HG02981 (cell line): ENCODE data around the gene TRAPPC1.

Experiments used
- ATAC-seq: cut with Tn5 transposase; IDR thresholded peaks from one replicate; pipeline ENCODE4 v1.9.1; 2021; ENCODE audit warnings: mild to moderate bottlenecking, moderate library complexity; ENCODE audit not compliant: unreplicated experiment

Gene TRAPPC1

DNA sequence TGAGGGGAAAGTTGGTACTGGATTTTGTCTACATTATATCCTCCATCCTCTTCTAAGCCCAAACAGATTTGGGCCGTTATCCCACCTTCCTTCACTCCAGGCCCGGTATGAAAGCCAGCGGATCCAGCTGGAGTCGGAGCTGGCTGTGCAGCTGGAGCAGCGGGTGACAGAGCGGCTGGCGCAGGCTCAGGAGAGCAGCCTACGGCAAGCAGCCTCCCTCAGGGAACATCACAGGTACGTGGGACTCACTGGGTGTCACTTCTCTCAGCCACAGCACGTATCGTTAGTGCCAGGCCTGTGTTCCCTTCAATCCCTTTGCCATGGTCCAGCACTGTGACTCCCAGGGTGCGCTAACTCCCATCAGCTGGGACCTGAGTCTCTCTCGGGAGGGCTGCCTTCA is 11.5 kb upstream of the TRAPPC1 start:
- ATAC-seq, result no peak

- ATAC-seq, result no peak
These were observed 9.0 kb upstream of the TRAPPC1 start for GRCh38 chr17:7940743-7941142.

- no peak for ATAC-seq
These were observed 8.3 kb upstream of the TRAPPC1 start for GRCh38 chr17:7940034-7940433.

DNA sequence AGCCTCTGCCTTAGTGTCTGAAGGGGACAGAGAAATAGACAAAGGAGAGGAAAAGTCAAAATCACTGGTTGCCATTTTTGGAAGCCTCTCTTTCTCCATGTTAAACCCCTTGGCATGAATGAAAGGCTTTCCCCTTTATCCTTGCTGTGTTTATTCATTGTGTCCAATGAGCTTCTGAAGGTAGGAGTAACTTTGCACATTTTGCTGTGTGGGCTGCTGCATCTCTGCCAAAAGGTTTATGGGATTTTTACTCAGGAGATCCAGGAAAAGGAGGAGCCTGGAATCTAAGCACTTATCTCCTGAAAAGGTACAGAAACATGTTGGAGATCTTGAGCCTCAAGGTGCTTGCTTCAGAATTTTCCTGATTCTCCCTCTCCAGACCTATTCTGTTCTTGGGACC is 4.1 kb upstream of the TRAPPC1 start:
- no peak for ATAC-seq

GRCh38 chr17:7932949-7933348 is 1.2 kb upstream of the TRAPPC1 start:
- no peak for ATAC-seq

DNA sequence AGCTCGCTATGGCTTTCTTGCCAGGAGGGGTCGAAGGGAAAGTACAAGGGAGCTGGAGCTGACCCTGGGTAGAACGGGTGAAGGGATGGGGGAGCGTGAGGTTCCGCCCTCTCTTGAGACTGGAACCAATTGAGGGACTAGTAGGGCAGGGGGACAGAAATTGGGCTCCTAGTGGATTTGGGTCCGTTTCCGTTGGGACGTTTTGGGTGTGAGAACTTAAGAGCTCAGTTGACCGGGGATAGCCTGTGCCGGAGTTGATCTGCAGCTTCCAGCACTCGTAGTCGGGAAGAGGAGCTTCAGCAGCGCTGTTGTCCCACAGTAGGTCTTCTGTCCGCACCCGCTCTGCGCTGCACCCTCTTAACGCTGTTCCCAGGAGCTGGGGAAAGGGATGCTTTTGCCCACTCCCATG is 741 bp upstream of the TRAPPC1 start:
- ATAC-seq, result peak; percentile 18

DNA sequence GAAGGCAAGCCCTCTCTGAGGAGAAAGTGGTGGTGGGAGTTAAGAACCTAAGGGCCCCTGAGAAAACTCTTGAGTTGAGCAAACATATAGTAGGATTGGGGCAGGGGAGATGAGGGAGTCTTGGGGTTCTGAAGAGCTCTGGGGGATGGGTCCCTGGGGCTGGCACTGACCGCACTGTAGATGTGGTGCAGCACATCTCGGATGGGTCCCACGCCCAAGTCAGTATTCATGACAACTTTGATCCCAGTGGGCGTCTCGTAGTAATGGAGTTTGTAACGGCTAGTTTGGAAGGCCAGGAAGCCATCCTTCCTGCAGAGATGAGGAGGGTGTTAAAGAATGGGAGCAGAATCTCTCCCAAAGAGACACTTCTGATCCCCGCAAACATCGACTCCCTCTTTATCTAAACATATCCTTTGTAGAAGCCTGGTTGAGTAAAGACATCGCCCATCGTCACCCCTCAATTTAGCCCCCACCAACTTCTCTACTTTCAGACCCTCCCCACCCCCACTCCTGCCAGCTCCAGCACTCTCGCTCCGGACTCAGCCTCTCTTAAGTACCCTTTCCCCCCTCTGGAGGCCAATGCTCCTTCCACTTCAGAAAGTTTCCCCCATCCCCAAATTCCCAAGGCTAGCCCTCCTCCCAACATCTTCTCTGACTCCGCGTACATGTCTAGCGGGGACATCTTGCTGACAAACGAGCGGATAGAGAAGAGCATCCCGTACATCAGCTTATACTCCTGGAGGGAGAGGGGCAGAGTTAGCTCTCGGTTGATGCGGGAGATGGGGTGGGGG is 710 bp downstream of the TRAPPC1 start:
- no peak for ATAC-seq

DNA sequence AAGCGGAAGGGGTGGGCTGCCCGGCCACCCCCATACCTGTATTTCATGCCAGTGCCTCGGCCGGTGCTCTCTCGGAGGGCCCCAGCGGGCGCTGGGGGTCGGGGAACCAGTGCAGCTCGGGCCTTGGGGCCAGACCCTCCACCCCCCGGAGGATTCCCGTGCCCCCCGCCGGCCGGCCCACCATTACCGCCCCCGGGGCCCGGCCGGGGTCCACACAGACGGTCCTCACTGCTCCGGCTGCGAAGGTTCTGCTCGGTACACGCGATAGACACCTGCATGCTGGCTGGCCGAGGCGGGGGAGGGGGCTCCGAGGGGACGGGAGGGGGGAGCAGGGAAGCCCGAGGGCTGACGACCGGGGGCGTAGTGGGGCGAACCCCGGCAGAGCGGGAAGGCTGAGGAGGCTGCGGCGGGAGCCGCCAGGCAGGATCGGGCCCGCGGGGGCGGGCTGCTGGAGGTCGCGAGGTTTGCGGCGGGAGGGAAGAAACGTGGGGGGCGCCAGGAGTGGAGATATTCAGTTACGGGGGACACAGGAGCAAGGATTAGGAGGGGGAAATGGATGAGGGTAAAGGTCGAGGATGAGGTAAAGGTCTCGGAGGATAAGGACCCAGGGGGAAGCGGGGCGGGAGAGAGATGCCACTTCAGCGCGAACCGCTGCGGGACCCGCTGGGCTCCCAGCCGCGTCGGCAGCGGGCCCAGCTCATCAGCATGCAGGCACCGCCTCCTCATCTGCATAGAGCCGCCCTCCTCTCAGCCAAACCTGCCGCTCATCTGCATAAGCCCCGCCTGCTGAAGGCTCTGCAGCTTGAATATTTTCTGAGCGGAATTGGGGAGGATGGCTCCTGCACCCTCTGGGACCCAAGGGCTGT is 2.4 kb downstream of the TRAPPC1 start, which contains the start of gene KCNAB3:
TSS of gene KCNAB3 (minus strand) at position 699 of the 866 bp plus-strand sequence. CDS start at position 278, 421 bp downstream.
- no peak for ATAC-seq

DNA sequence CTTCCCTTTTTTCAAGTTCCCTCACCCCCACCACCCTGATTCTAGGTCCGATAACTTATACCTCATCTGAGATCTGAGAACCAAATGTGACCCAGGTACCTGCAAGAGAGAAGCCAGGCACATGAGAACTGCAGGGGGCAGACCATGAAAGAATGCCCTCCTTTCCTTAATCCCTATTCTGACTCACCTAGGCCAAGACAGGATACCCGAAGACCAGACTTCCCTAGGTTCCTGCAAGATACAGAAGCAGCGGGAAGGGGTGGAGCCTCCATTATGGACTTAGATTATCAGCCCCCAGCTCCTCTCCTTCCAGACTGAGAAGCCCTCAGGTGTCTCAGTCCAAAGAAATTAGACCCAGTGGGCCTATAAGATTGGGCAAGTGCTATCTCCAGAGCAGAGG is 4.2 kb downstream of the TRAPPC1 start:
- ATAC-seq, result no peak

- ATAC-seq, result no peak
These were observed 8.7 kb downstream of the TRAPPC1 start for GRCh38 chr17:7922845-7923628.

DNA sequence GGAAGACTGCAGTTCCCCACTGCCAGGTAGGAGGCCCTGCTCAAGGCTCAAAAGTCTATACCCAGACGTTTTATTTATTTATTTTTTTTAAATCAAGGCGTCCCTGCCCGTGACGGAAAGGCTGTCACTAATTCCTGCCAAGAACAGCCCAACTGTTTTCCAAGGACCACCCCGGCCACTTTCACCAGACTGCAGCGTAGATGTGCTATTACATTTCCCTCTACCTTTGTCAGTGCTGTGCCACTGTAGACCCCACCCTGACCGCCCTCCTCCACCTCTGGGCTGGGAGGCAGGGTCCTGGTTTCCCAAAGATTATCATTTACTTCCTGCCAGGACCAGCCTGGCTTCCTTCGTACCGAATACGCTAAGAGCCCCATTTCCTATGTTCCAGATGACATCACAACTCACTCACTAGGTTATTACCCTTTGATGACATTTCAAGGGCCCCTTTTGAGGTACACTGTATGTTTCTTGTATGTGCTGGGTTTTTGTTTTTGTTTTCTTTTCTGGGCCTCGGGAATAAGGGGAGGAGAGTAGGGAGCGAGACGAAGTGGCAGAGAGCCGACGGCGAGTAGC is 9.4 kb downstream of the TRAPPC1 start:
- no peak for ATAC-seq

GRCh38 chr17:7916808-7917207 is 14.9 kb downstream of the TRAPPC1 start:
- ATAC-seq, result no peak

GRCh38 chr17:7916385-7916682 is 15.4 kb downstream of the TRAPPC1 start:
- no peak for ATAC-seq

DNA sequence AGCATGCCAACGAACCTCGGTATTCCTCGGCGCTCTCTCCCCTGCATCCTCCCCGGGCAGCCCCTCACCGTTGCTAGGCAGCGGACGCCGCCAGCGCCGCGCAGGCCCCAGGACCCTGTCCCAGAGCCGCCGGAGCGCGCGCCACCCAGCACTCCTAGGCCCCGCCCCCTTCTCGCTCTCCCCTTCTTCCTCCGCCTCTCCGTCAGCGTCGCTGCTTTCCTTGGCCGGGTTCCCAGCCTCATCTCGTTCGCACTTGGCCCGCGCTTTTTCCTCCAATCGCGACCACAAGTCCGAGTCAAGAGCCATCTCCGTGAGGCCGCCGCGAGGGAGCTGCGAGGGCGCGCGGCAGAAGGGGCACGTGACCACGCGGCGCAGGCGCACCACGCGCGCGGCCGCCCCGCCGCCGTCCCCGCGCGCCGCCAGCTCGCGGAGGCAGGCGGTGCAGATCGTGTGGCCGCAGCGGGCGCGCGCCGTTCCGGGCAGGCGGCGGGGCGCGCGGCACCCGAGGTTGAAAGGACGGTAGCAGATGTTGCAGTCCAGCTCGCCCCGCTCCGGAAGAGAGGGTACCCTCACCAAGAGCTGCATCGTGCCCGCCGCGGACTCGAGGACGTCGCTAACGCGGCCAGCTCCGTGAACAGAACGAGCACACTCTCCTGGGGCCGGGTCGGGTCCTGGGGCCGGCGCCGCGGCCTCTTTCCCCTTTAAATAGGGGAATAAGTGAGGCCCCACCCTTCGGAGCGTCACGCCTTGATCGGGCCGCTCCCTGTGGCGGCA is 15.9 kb downstream of the TRAPPC1 start, which contains the start of gene RNF227:
TSS of gene RNF227 (minus strand) at position 679 of the 774 bp plus-strand sequence. CDS start at position 585, 94 bp downstream.
- ATAC-seq, result peak; percentile 57

DNA sequence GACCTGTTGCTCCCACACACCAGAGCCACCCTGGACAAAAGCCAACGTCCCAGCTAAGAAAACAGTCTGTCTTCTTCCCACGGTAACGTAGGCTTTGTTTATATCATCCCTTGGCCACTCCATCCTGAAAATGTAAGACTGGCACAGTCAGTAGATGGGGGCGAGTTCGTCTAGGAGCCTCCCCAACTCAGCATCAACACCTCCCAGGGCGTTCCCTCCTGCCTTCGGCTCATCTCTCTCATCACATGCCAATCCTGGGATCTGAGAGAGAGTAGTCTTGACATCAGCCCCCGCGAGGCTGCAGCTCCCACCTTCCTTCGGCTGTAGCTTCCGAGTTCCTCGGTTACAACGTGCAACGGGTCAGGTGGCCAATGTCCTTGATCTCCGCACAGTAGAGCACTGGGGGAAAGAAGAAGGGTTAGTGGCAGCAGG is 16.6 kb downstream of the TRAPPC1 start:
- ATAC-seq, result peak; percentile 4

DNA sequence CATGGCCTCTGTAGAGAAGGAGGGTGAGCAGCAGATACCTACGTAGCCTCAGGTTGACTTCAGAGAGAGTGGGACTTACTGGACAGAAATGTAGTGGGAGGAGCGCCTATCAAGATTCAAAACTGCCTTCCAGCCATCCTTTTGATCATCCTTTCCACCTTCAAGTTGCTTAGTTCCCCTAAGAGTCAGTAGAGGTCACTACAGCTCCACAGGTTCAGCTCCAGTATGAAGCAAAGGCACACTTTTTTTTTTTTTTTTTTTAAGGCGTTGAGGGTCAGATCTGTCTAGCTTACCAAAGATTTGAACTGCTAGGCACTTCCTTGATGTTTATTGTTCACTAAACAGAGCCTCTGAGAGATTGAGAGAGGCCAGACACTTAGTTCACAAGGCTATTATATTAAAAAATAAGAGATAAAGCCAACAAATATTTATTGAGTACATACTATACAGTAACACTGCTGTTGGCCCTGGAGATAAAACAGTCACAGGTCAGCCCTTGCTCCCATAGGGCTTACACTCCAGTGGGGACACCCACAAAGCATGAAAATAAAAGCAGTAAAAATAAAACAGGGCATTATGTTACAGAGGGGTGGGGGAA is 18.7 kb downstream of the TRAPPC1 start:
- ATAC-seq, result no peak

GRCh38 chr17:7911116-7911515 is 20.6 kb downstream of the TRAPPC1 start:
- no peak for ATAC-seq

DNA sequence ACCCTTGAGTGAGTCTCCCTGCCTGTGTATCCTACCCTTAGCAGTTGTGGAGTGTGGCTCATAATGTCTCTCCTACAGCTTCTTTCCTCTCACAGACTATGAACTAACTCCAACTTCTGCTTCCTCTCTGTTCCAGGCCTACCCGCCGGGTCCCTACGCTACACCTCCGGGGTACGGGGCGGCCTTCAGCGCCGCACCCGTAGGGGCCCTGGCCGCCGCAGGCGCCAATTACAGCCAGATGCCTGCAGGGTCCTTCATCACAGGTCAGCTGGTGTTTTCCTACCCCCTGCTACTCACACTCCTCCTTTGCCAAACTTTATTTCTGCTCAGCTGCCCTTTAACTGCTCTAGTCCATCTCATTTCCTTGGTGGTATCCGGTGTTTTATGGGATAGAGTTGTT is 21.0 kb downstream of the TRAPPC1 start:
- no peak for ATAC-seq

DNA sequence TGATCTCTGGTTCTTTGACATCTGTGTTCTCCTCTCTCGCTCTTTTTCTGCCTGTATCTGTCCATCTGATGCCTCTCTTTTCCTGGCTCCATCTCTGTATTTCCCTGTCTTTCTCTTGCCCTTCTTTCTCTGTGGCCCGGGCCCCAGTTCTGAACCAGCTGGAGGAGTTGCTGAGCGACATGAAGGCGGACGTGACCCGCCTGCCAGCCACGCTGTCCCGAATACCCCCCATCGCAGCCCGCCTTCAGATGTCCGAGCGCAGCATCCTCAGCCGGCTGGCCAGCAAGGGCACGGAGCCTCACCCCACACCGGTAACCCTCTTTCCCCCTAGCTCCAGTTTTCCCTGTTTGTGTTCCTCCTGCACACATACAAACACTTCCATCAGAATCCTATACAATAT is 21.5 kb downstream of the TRAPPC1 start:
- no peak for ATAC-seq

- ATAC-seq, result no peak
These were observed 22.7 kb downstream of the TRAPPC1 start for GRCh38 chr17:7909089-7909488.
